HEK293T (cell line): ENCODE measurements around the gene GPD2.

Experiments
- ARNT ChIP-seq: fragments of 450-650 bp; IDR thresholded peaks from 2 replicates; pipeline ENCODE4 v1.6.1; 2017; ENCODE audit warnings: mild to moderate bottlenecking
- BHLHE40 ChIP-seq: fragments of 450-650 bp; IDR thresholded peaks from 2 replicates; pipeline ENCODE4 v1.6.1; 2016; ENCODE audit warnings: mild to moderate bottlenecking, moderate library complexity, borderline replicate concordance
- ELF4 ChIP-seq: fragments of 450-650 bp; IDR thresholded peaks from 2 replicates; pipeline ENCODE4 v1.6.1; 2017; ENCODE audit warnings: antibody characterized with exemption
- FOXA1 ChIP-seq: fragments of 450-650 bp; IDR thresholded peaks from 2 replicates; pipeline ENCODE4 v1.6.1; 2016; ENCODE audit warnings: mild to moderate bottlenecking
- FOXK2 ChIP-seq: fragments of 450-650 bp; IDR thresholded peaks from 2 replicates; pipeline ENCODE4 v1.6.1; 2016; ENCODE audit warnings: mild to moderate bottlenecking
- FOXM1 ChIP-seq: fragments of 450-650 bp; IDR thresholded peaks from 2 replicates; pipeline ENCODE4 v1.6.1; 2017; ENCODE audit warnings: mild to moderate bottlenecking, borderline replicate concordance
- HDGF ChIP-seq: fragments of 450-650 bp; IDR thresholded peaks from 2 replicates; pipeline ENCODE4 v1.6.1; 2017; ENCODE audit warnings: antibody characterized with exemption, borderline replicate concordance
- NFRKB ChIP-seq: fragments of 450-650 bp; IDR thresholded peaks from 2 replicates; pipeline ENCODE4 v1.6.1; 2016; ENCODE audit warnings: mild to moderate bottlenecking, moderate library complexity
- SP1 ChIP-seq: fragments of 450-650 bp; IDR thresholded peaks from 2 replicates; pipeline ENCODE4 v1.6.1; 2017
- TARDBP ChIP-seq: fragments of 450-650 bp; IDR thresholded peaks from 2 replicates; pipeline ENCODE4 v1.6.1; 2016
- ZNF384 ChIP-seq: fragments of 450-650 bp; IDR thresholded peaks from 2 replicates; pipeline ENCODE4 v1.6.1; 2016
- TF ChIP-seq, protein P1 (sequence below): fragments of 450-650 bp; IDR thresholded peaks from 2 replicates; pipeline ENCODE4 v1.6.1; 2016

DNA sequence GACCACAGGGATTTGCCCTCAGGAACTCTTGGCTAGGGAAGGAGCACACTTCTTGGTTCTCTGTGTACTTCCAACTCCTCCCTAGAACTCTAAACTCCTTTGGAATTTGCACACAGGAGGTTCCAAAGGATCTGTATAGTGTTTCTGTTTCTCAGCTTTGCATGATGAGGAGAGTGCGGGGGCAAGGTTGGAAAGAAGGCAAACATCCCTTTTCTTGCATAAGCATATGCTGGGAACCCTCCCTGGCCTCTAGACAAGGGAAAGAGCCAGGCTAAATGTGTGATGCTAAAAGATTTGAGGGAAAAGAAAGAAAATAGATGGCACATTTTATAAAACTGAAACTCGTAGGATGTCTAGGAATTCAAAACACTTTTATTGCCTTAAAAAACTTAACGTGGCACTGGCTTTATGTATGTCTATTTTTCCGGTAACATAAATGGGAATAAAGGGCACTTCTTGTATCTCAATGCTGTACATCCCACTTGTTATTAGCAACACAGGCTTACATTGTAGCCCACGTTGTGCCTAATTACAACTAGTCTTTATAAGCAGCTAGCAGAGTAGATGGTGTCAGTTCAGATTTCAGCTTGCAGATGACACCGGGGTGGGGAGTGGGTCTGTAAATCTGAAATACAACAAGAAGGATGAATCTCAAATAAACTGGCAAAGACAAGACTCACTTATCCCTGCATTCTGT, 165.8 kb downstream of the GPD2 start:
- TF ChIP-seq SP1 = no peak
- TF ChIP-seq ZNF384 = no peak
- TF ChIP-seq FOXK2 = no peak
- no peak for TF ChIP-seq TARDBP
- TF ChIP-seq HDGF = no peak
- TF ChIP-seq ELF4 = no peak
- TF ChIP-seq NFRKB = no peak
- TF ChIP-seq BHLHE40 = no peak
- TF ChIP-seq ARNT = no peak
- TF ChIP-seq FOXA1 = no peak
- TF ChIP-seq, protein P1, sequence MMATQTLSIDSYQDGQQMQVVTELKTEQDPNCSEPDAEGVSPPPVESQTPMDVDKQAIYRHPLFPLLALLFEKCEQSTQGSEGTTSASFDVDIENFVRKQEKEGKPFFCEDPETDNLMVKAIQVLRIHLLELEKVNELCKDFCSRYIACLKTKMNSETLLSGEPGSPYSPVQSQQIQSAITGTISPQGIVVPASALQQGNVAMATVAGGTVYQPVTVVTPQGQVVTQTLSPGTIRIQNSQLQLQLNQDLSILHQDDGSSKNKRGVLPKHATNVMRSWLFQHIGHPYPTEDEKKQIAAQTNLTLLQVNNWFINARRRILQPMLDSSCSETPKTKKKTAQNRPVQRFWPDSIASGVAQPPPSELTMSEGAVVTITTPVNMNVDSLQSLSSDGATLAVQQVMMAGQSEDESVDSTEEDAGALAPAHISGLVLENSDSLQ = no peak
- TF ChIP-seq FOXM1 = no peak
